ENCODE data around the gene VCAM1.

Gene VCAM1

GRCh38 chr1:100782473-100783039, 63.0 kb downstream of the VCAM1 start:
- FAIRE-seq: no peak

- no peak for FAIRE-seq
Observed at GRCh38 chr1:100785470-100786052, 66.0 kb downstream of the VCAM1 start.

- no peak for FAIRE-seq
Observed at GRCh38 chr1:100786870-100787269, 67.3 kb downstream of the VCAM1 start.
